ENCODE data around the gene IL34.
"Not testable (repeated sequence)": the region's sequence is repeated elsewhere in the genome, so short reads cannot be mapped to it uniquely, and the experiment has no call there.

IL34 gene

GRCh38 chr16:70632273-70632672 is 14.1 kb upstream of the IL34 start:
- DNase-seq (ENCODE audit: low read depth in 2 of 2) = no peak

- DNase-seq (ENCODE audit: low read depth in 2 of 2) = not testable (repeated sequence)
These were observed 12.7 kb upstream of the IL34 start for GRCh38 chr16:70633617-70634016.

GRCh38 chr16:70634861-70635260 is 11.5 kb upstream of the IL34 start:
- no peak for DNase-seq (ENCODE audit: low read depth in 2 of 2)

- no peak for DNase-seq (ENCODE audit: low read depth in 2 of 2)
These were observed 10.9 kb upstream of the IL34 start for GRCh38 chr16:70635336-70636016.

- DNase-seq (ENCODE audit: low read depth in 2 of 2) = no peak
These were observed 7.3 kb upstream of the IL34 start for GRCh38 chr16:70638814-70639792.

GRCh38 chr16:70642633-70643032 is 3.7 kb upstream of the IL34 start:
- DNase-seq (ENCODE audit: low read depth in 2 of 2) = no peak

- DNase-seq (ENCODE audit: low read depth in 2 of 2) = not testable (repeated sequence)
These were observed 3.1 kb upstream of the IL34 start for GRCh38 chr16:70643264-70643663.

GRCh38 chr16:70644763-70645597 is 1.4 kb upstream of the IL34 start:
- DNase-seq (ENCODE audit: low read depth in 2 of 2) = no peak

GRCh38 chr16:70647441-70648359 is 1.3 kb downstream of the IL34 start:
- no peak for DNase-seq (ENCODE audit: low read depth in 2 of 2)

- DNase-seq (ENCODE audit: low read depth in 2 of 2) = no peak
These were observed 2.2 kb downstream of the IL34 start for GRCh38 chr16:70648606-70649005.

- no peak for DNase-seq (ENCODE audit: low read depth in 2 of 2)
These were observed 2.9 kb downstream of the IL34 start for GRCh38 chr16:70649300-70649699.

- DNase-seq (ENCODE audit: low read depth in 2 of 2) = no peak
These were observed 3.9 kb downstream of the IL34 start for GRCh38 chr16:70650216-70650615.

GRCh38 chr16:70651524-70651923 is 5.2 kb downstream of the IL34 start:
- no peak for DNase-seq (ENCODE audit: low read depth in 2 of 2)

- no peak for DNase-seq (ENCODE audit: low read depth in 2 of 2)
These were observed 6.0 kb downstream of the IL34 start for GRCh38 chr16:70652322-70652721.

GRCh38 chr16:70653406-70653805 is 7.0 kb downstream of the IL34 start:
- no peak for DNase-seq (ENCODE audit: low read depth in 2 of 2)

GRCh38 chr16:70653809-70654771 is 7.7 kb downstream of the IL34 start:
- DNase-seq (ENCODE audit: low read depth in 2 of 2) = peak; percentile 53 to 70

- no peak for DNase-seq (ENCODE audit: low read depth in 2 of 2)
These were observed 9.8 kb downstream of the IL34 start for GRCh38 chr16:70656065-70656711.

- DNase-seq (ENCODE audit: low read depth in 2 of 2) = no peak
These were observed 10.4 kb downstream of the IL34 start for GRCh38 chr16:70656712-70657263.

- DNase-seq (ENCODE audit: low read depth in 2 of 2) = no peak
These were observed 11.6 kb downstream of the IL34 start for GRCh38 chr16:70657956-70658355.
